H9 (cell line): ENCODE measurements around the gene CCDC180. TPM values are rescaled to one million over a fixed set of nuclear protein-coding genes. Genes with fewer than 3 reads are reported as not detected.

Experiments used
- DNase-seq: peaks from one replicate; pipeline ENCODE4 v3.0.0-alpha.2; 2017
- H2AFZ ChIP-seq: one replicate; pipeline ENCODE4 v1.6.1; 2013; ENCODE audit warnings: mild to moderate bottlenecking, low read length, control low read depth, moderate library complexity
- H2AK5ac ChIP-seq: 2 replicates; pipeline ENCODE4 v1.6.1; 2013; ENCODE audit warnings: low read length, control low read depth, mixed read lengths; ENCODE audit not compliant: insufficient read length
- H2BK120ac ChIP-seq: one replicate; pipeline ENCODE4 v1.6.1; 2013; ENCODE audit warnings: low read depth, mild to moderate bottlenecking, low read length, control low read depth, inconsistent platforms; ENCODE audit not compliant: poor library complexity, severe bottlenecking
- H2BK12ac ChIP-seq: 2 replicates; pipeline ENCODE4 v1.6.1; 2013; ENCODE audit warnings: low read length, control low read depth, mixed read lengths, low read depth; ENCODE audit not compliant: insufficient read length
- H2BK15ac ChIP-seq: 2 replicates; pipeline ENCODE4 v1.6.1; 2013; ENCODE audit warnings: low read depth, low read length, control low read depth
- H2BK20ac ChIP-seq: one replicate; pipeline ENCODE4 v1.6.1; 2013; ENCODE audit warnings: low read depth, mild to moderate bottlenecking, low read length, control low read depth, inconsistent platforms; ENCODE audit not compliant: poor library complexity, severe bottlenecking
- H2BK5ac ChIP-seq: 2 replicates; pipeline ENCODE4 v1.6.1; 2013; ENCODE audit warnings: low read length, control low read depth, mixed read lengths; ENCODE audit not compliant: insufficient read length
- H3K14ac ChIP-seq: 2 replicates; pipeline ENCODE4 v1.6.1; 2013; ENCODE audit warnings: low read length, control low read depth; ENCODE audit not compliant: insufficient read depth
- H3K18ac ChIP-seq: 2 replicates; pipeline ENCODE4 v1.6.1; 2013; ENCODE audit warnings: low read depth, mild to moderate bottlenecking, mixed read lengths, low read length, control low read depth; ENCODE audit not compliant: insufficient read length
- H3K23ac ChIP-seq: 2 replicates; pipeline ENCODE4 v1.6.1; 2013; ENCODE audit warnings: low read length, control low read depth, mixed read lengths, low read depth; ENCODE audit not compliant: insufficient read length
- H3K23me2 ChIP-seq: 2 replicates; pipeline ENCODE4 v1.6.1; 2013; ENCODE audit warnings: low read depth, mild to moderate bottlenecking, mixed read lengths, low read length, control low read depth; ENCODE audit not compliant: insufficient read length, poor library complexity, severe bottlenecking
- H3K27ac ChIP-seq: 2 replicates; pipeline ENCODE4 v1.5.1; 2013; ENCODE audit warnings: low read length, control low read depth, mixed read lengths, low read depth; ENCODE audit not compliant: insufficient read length
- H3K27me3 ChIP-seq: 2 replicates; pipeline ENCODE4 v1.6.1; 2013; ENCODE audit warnings: low read length, control low read depth, inconsistent platforms; ENCODE audit not compliant: insufficient read depth
- H3K4ac ChIP-seq: 2 replicates; pipeline ENCODE4 v1.6.1; 2013; ENCODE audit warnings: low read depth, mild to moderate bottlenecking, control low read depth, inconsistent platforms, low read length, moderate library complexity
- H3K4me1 ChIP-seq: 2 replicates; pipeline ENCODE4 v1.6.1; 2013; ENCODE audit warnings: low read length, control low read depth, inconsistent platforms; ENCODE audit not compliant: insufficient read depth
- H3K4me2 ChIP-seq: 2 replicates; pipeline ENCODE4 v1.6.1; 2013; ENCODE audit warnings: low read length, control low read depth, mixed read lengths; ENCODE audit not compliant: insufficient read length, insufficient read depth
- H3K56ac ChIP-seq: 2 replicates; pipeline ENCODE4 v1.6.1; 2013; ENCODE audit warnings: low read depth, mild to moderate bottlenecking, mixed read lengths, low read length, control low read depth; ENCODE audit not compliant: insufficient read length
- H3K79me1 ChIP-seq: 2 replicates; pipeline ENCODE4 v1.6.1; 2013; ENCODE audit warnings: low read depth, mild to moderate bottlenecking, moderate library complexity, low read length, control low read depth, inconsistent platforms; ENCODE audit not compliant: insufficient read depth, poor library complexity, severe bottlenecking
- H3K79me2 ChIP-seq: 2 replicates; pipeline ENCODE4 v1.6.1; 2013; ENCODE audit warnings: low read length, control low read depth, inconsistent platforms; ENCODE audit not compliant: insufficient read depth
- H3K9ac ChIP-seq: 2 replicates; pipeline ENCODE4 v1.6.1; 2013; ENCODE audit warnings: low read length, control low read depth, mixed read lengths; ENCODE audit not compliant: insufficient read length; ENCODE audit errors: extremely low read depth
- H3K9me3 ChIP-seq: one replicate; pipeline ENCODE4 v1.6.1; 2013; ENCODE audit warnings: low read depth, low read length, inconsistent platforms; ENCODE audit not compliant: control insufficient read depth
- H3T11ph ChIP-seq: one replicate; pipeline ENCODE4 v1.6.1; 2013; ENCODE audit warnings: mild to moderate bottlenecking, low read length, control low read depth, inconsistent platforms
- H4K20me1 ChIP-seq: one replicate; pipeline ENCODE4 v1.6.1; 2013; ENCODE audit not compliant: control insufficient read depth, insufficient read length, insufficient read depth
- H4K5ac ChIP-seq: 2 replicates; pipeline ENCODE4 v1.6.1; 2013; ENCODE audit warnings: low read depth, mild to moderate bottlenecking, mixed read lengths, low read length, control low read depth; ENCODE audit not compliant: insufficient read length
- H4K8ac ChIP-seq: replicated peaks from 2 replicates; pipeline ENCODE4 v1.6.1; 2013; ENCODE audit warnings: low read length, control low read depth, mixed read lengths, low read depth; ENCODE audit not compliant: insufficient read length
- H4K91ac ChIP-seq: 2 replicates; pipeline ENCODE4 v1.6.1; 2013; ENCODE audit warnings: low read depth, mild to moderate bottlenecking, moderate library complexity, mixed read lengths, low read length, control low read depth; ENCODE audit not compliant: insufficient read length
- H3K27ac Mint-ChIP-seq, 3 experiments: 2 replicates in 2 of 3; 3 replicates in 1 of 3; pipeline ENCODE4 v1.8.0; 2020 to 2021; ENCODE audit warnings: mixed read lengths in 3 of 3, mild to moderate bottlenecking in 1 of 3, moderate library complexity in 1 of 3
- H3K27me3 Mint-ChIP-seq: 2 replicates; pipeline ENCODE4 v1.8.0; 2021; ENCODE audit warnings: low read depth, mild to moderate bottlenecking, moderate library complexity, mixed read lengths
- H3K36me3 Mint-ChIP-seq, 3 experiments: 2 replicates in 2 of 3; 3 replicates in 1 of 3; pipeline ENCODE4 v1.8.0; 2020 to 2021; ENCODE audit warnings: low read depth in 3 of 3, mixed read lengths in 3 of 3; ENCODE audit not compliant: insufficient read depth in 1 of 3
- H3K4me1 Mint-ChIP-seq, 2 experiments: 2 replicates each; pipeline ENCODE4 v1.8.0; 2020; ENCODE audit warnings: mixed read lengths in 2 of 2
- H3K4me3 Mint-ChIP-seq, 2 experiments: 2 replicates in 1 of 2; 3 replicates in 1 of 2; pipeline ENCODE4 v1.8.0; 2020 to 2021; ENCODE audit warnings: mild to moderate bottlenecking in 2 of 2, mixed read lengths in 2 of 2, moderate library complexity in 1 of 2
- H3K9me3 Mint-ChIP-seq, 2 experiments: 2 replicates in 1 of 2; 3 replicates in 1 of 2; pipeline ENCODE4 v1.8.0; 2020; ENCODE audit warnings: mild to moderate bottlenecking in 2 of 2, mixed read lengths in 2 of 2, moderate library complexity in 1 of 2
- WGBS: extraction: QIAGEN DNeasy Blood & Tissue Kit; methylation state at CpG from one replicate; pipeline ENCODE4 v1.1.7; 2013; ENCODE audit warnings: missing lambda C conversion rate, low lambda C conversion rate, mixed read lengths; ENCODE audit not compliant: insufficient read length; ENCODE audit errors: extremely low coverage; 5-methylcytosine and 5-hydroxymethylcytosine counted together
- total RNA-seq: library from RNA; stranded (reverse); gene quantifications from 2 replicates; pipeline ENCODE4 v1.2.1, GENCODE V29; 2021
- TF ChIP-seq, protein P1 (sequence below): fragments of 200-600 bp; sonication (generic); conservative IDR thresholded peaks from 3 replicates; pipeline ENCODE4 v1.8.0; 2021; ENCODE audit warnings: antibody characterized with exemption, mild to moderate bottlenecking

CCDC180 gene
- total RNA-seq, 1 experiment from 2014 or later: 5.9 TPM

DNA sequence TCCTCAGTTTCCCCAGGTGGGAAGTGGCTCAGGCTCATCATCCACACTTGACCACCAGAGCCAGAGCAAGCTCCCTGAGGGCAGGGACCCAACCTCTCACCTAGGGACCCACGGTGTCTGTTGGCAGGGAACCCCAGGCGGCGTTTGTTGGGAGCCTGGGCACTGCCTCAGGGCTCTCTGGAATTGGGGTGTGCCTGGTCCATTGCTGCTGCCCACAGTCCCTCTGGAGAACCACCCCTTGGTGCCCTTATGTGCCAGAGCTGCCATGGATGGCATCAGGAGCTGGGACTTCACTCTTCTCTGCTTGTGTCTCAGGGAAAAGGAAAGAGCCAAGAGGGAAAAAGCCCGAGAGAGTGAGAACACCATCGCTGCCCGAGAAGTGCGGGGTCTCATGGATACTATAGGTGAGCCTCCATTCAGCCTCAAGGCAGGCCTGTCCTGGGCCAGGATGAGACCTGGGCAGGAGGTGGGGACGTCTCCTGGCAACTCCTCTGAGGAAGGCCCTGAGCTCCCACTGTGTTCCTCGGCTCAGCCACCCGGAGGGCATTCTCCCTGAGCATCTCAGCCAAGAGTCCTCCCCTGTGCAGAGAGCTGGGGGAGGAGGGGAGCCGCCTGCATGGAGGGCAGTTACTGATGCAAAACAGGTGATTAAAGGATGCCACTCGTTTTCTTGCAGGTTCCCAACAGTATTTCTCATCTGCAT, 4.5 kb downstream of the CCDC180 start:
- DNase-seq: no peak
- TF ChIP-seq, protein P1, sequence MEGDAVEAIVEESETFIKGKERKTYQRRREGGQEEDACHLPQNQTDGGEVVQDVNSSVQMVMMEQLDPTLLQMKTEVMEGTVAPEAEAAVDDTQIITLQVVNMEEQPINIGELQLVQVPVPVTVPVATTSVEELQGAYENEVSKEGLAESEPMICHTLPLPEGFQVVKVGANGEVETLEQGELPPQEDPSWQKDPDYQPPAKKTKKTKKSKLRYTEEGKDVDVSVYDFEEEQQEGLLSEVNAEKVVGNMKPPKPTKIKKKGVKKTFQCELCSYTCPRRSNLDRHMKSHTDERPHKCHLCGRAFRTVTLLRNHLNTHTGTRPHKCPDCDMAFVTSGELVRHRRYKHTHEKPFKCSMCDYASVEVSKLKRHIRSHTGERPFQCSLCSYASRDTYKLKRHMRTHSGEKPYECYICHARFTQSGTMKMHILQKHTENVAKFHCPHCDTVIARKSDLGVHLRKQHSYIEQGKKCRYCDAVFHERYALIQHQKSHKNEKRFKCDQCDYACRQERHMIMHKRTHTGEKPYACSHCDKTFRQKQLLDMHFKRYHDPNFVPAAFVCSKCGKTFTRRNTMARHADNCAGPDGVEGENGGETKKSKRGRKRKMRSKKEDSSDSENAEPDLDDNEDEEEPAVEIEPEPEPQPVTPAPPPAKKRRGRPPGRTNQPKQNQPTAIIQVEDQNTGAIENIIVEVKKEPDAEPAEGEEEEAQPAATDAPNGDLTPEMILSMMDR: no peak
- Histone ChIP-seq H2BK120ac (no peak overlapping the region), H2AK5ac (no peak overlapping the region), H3K9ac (no peak overlapping the region), H3K14ac (no peak overlapping the region; the same call in 1 of the 2 replicates), H3K4ac (no peak overlapping the region), H2BK15ac (no peak overlapping the region), H4K91ac (no peak overlapping the region), H3K18ac (no peak overlapping the region), H3K23ac (no peak overlapping the region), H3T11ph (no peak overlapping the region), H2BK12ac (no peak overlapping the region), H2AFZ (no peak overlapping the region), H3K4me1 (no peaks in the 10 kb centered on the region), H3K27ac (no peak overlapping the region), H4K5ac (no peak overlapping the region), H4K8ac (no peak overlapping the region), H3K79me2 (no peaks in the 10 kb centered on the region), H3K4me2 (no peak overlapping the region), H2BK20ac (no peak overlapping the region), H3K56ac (no peak overlapping the region), H3K79me1 (no peaks in the 10 kb centered on the region), H3K9me3 (no peaks in the 10 kb centered on the region), H4K20me1 (no peaks in the 10 kb centered on the region), H3K23me2 (no peaks in the 10 kb centered on the region), H2BK5ac (no peak overlapping the region), H3K27me3 (no peaks in the 10 kb centered on the region)
- WGBS: no CpG with 5 or more reads among the region's 12 CpGs
- Mint-ChIP-seq H3K27me3 (0 out of 2 replicates have a peak, but pooled peaks cover 1% of the 10 kb centered on the region), H3K9me3 (no peaks in the 10 kb centered on the region; a peak in 1 of 5 replicates), H3K4me3 (no peak overlapping the region), H3K36me3 (peaks cover 5 to 32% (median 30%) of the 10 kb centered on the region in 3 experiments; a peak in 6 of 7 replicates), H3K27ac (no peak overlapping the region), H3K4me1 (peaks cover 4% of the 10 kb centered on the region in 2 experiments)
